ENCODE data around the gene CREB3L1. TPM values are rescaled to one million over a fixed set of nuclear protein-coding genes. Genes with fewer than 3 reads are reported as not detected.

Gene CREB3L1
- polyA plus RNA-seq, 1 experiment, result 24.2 TPM

GRCh38 chr11:46307369-46307768 lies 29.9 kb downstream of the CREB3L1 start:
- no peaks in the 10 kb centered on the region for H3K27me3 ChIP-seq (ENCODE audit: control insufficient read depth, insufficient read depth, low read length)
- TF ChIP-seq, protein P1, sequence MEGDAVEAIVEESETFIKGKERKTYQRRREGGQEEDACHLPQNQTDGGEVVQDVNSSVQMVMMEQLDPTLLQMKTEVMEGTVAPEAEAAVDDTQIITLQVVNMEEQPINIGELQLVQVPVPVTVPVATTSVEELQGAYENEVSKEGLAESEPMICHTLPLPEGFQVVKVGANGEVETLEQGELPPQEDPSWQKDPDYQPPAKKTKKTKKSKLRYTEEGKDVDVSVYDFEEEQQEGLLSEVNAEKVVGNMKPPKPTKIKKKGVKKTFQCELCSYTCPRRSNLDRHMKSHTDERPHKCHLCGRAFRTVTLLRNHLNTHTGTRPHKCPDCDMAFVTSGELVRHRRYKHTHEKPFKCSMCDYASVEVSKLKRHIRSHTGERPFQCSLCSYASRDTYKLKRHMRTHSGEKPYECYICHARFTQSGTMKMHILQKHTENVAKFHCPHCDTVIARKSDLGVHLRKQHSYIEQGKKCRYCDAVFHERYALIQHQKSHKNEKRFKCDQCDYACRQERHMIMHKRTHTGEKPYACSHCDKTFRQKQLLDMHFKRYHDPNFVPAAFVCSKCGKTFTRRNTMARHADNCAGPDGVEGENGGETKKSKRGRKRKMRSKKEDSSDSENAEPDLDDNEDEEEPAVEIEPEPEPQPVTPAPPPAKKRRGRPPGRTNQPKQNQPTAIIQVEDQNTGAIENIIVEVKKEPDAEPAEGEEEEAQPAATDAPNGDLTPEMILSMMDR (IDR thresholded peaks at IDR 0.05; ENCODE audit: low read depth, low read length), result no peak
- no peak overlapping the region for H3K27ac ChIP-seq (ENCODE audit: low read depth, low read length)
- no peak for DNase-seq (ENCODE audit: low read depth, low spot score)
- no peak overlapping the region for H3K4me3 ChIP-seq (ENCODE audit: low read depth, low read length)
- CTCF ChIA-PET, result interaction anchor here (1.2 to 7.1 kb wide), 10 partner anchors 8 to 343 kb away, joined by 3 to 190 read pairs (median 6); partner anchors contain the start of gene CREB3L1
- H3K9me3 ChIP-seq (ENCODE audit: control insufficient read depth, insufficient read depth, low read length), result no peaks in the 10 kb centered on the region
- POLR2A ChIA-PET, result interaction anchor here (0.6 to 1.1 kb wide), 3 partner anchors 12 to 68 kb away, joined by 3 to 4 read pairs (median 3); no protein-coding TSS in a partner anchor

DNA sequence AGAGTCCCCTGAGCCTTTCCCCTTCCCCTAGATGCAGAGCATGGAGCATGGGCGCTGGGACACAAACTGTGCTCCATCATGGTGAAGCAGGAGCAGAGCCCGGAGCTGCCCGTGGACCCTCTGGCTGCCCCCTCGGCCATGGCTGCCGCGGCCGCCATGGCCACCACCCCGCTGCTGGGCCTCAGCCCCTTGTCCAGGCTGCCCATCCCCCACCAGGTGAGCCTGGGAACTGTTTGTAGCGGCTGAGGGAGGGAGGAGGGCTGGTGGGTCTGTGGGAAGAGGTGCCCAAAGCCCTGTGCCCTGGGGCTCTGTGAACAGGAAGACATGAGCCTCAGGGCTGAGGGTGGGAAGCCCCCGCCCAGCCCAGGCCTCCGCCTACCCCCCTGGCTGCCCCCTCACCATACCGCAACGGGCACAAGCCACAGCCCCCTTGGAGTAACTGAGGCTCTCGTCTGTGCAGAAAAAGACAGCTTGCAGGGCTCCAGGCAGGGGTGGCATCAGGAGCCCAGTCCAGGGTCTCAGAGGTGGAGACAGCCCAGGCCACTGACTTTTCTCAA lies 30.4 kb downstream of the CREB3L1 start:
- no peak overlapping the region for H3K27ac ChIP-seq (ENCODE audit: low read depth, low read length)
- no peaks in the 10 kb centered on the region for H3K9me3 ChIP-seq (ENCODE audit: control insufficient read depth, insufficient read depth, low read length)
- CTCF ChIA-PET, result interaction anchor here (0.6 to 7.1 kb wide), 17 partner anchors 8 to 356 kb away, joined by 3 to 190 read pairs (median 5); partner anchors contain the start of gene CREB3L1
- no peak overlapping the region for H3K4me3 ChIP-seq (ENCODE audit: low read depth, low read length)
- DNase-seq (ENCODE audit: low read depth, low spot score), result no peak
- POLR2A ChIA-PET, result interaction anchor here (1.0 to 1.1 kb wide), 2 partner anchors 12 to 68 kb away, joined by 3 to 4 read pairs; no protein-coding TSS in a partner anchor
- TF ChIP-seq, protein P1 (IDR thresholded peaks at IDR 0.05; ENCODE audit: low read depth, low read length), result no peak
- no peaks in the 10 kb centered on the region for H3K27me3 ChIP-seq (ENCODE audit: control insufficient read depth, insufficient read depth, low read length)

DNA sequence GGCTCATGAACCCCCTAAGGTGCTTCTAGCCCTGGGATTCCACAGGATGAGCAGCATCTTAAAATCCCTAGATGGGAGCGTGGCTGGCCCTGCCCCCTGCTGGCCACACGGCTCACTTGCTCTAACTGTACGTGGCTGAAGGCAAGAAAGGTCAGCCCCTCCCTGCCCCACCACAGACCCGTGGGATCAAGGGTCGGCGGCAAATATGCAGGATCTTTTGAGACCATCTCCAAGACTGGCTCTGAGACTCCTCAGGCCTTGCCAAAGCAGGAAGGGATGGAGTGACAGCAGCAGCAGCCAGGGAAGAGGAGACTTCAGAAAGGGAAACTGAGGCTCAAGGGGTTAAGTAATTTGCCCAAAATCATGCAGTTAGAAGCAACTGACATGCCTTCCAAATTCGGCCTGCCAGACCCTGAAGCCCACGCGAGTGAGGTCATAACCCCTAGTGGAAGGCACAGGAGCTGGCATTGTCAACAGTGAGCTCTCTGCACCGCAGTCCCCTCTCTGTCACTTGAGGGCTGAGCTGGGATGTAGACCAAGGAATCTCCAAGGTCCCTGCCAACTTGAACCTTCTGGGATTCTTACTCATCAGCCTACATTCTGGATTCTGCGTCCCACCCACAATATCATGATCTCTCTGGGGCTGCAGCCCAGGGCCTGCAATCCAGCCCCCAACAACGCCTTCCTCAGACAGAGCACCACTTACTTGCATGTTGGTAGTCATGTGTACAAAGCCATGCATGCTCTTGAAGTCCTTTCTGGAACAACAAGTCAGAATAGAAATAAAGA lies 31.4 kb downstream of the CREB3L1 start:
- Histone ChIP-seq H3K27me3 (ENCODE audit: control insufficient read depth, insufficient read depth, low read length) (no peaks in the 10 kb centered on the region), H3K9me3 (ENCODE audit: control insufficient read depth, insufficient read depth, low read length) (no peaks in the 10 kb centered on the region), H3K27ac (ENCODE audit: low read depth, low read length) (peak overlapping the region; percentile 47), H3K4me3 (ENCODE audit: low read depth, low read length) (no peak overlapping the region)
- DNase-seq (ENCODE audit: low read depth, low spot score), result no peak
- CTCF ChIA-PET, result interaction anchor here (0.5 to 7.1 kb wide), 18 partner anchors 9 to 344 kb away, joined by 3 to 190 read pairs (median 4); partner anchors contain the start of gene CREB3L1
- POLR2A ChIA-PET, result interaction anchor here (1.0 to 1.1 kb wide), 3 partner anchors 13 to 69 kb away, joined by 3 to 4 read pairs (median 3); no protein-coding TSS in a partner anchor
- TF ChIP-seq, protein P1 (IDR thresholded peaks at IDR 0.05; ENCODE audit: low read depth, low read length), result peak; percentile 87

GRCh38 chr11:46309814-46310259 lies 32.4 kb downstream of the CREB3L1 start:
- ChIA-PET CTCF (interaction anchor here (0.7 to 7.1 kb wide), 11 partner anchors 9 to 345 kb away, joined by 3 to 190 read pairs (median 5); partner anchors contain the start of gene CREB3L1), POLR2A (interaction anchor here (1.0 kb wide), 1 partner anchor 66 kb away, joined by 3 read pairs; no protein-coding TSS in a partner anchor)
- Histone ChIP-seq H3K27ac (ENCODE audit: low read depth, low read length) (no peak overlapping the region), H3K9me3 (ENCODE audit: control insufficient read depth, insufficient read depth, low read length) (no peaks in the 10 kb centered on the region), H3K27me3 (ENCODE audit: control insufficient read depth, insufficient read depth, low read length) (no peaks in the 10 kb centered on the region), H3K4me3 (ENCODE audit: low read depth, low read length) (no peak overlapping the region)
- TF ChIP-seq, protein P1 (IDR thresholded peaks at IDR 0.05; ENCODE audit: low read depth, low read length), result no peak
- DNase-seq (ENCODE audit: low read depth, low spot score), result no peak
